ENCODE measurements around the gene ZNF226. TPM values are rescaled to one million over a fixed set of nuclear protein-coding genes. Genes with fewer than 3 reads are reported as not detected.
A peak's percentile ranks its signal among the peaks of the same experiment; 100 is the strongest.

The ZNF226 gene
- total and polyA plus RNA-seq, 9 of the 15 experiments (the other 6 are each of a cell fraction or from before 2014, with no cell fraction given): 6.2 to 19.4 (median 9.3) TPM

DNA sequence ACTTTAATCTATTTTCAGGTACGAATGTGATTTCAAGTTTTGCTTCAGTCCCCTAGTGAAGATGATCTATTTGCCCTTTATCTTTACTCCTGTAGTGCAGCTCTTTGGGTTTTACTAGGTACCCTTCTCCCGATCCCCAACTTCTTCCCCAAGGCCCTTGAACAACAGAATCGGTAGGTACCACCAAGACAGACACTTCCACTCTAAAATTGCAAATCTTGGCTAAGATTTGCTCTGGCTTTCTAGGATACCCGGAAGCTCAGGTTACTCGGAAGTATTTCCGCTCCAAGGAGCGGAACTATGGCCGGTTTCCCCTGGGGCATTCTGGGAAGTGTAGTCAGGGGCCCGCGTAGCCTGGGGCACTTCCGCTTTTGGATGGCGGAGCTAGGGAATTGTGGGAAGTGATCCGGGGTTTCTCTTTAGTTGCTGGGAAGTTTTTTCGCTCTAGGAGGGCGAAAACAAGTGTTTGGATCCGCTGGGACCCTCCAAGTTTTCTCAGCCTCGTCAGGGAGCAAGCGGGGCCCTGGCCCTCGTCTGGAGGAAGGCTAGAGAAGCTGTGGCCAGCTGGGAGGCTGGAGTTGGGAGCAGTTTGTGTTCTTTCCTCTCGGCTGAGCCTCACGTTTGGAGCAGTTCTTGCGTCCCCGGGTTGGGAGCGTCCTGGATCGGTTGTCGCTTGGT lies 42.4 kb downstream of the ZNF226 start (continued):
- TF ChIP-seq HMGXB4 (CRISPR knock-in tag; IDR thresholded peaks at IDR 0.05) (no peak), MYBL2 (IDR thresholded peaks at IDR 0.05; ENCODE audit: low read depth) (no peak), MYBL2 (CRISPR knock-in tag; IDR thresholded peaks at IDR 0.05; ENCODE audit: borderline replicate concordance) (no peak), TAF15 (IDR thresholded peaks at IDR 0.05; ENCODE audit: low read depth, low read length) (no peak), TCF7L2 (IDR thresholded peaks at IDR 0.05; ENCODE audit: low read depth, low read length) (no peak), NFATC3 (IDR thresholded peaks at IDR 0.05) (0 out of 2 replicates have a peak, but pooled peaks have one; percentile 49), ZNF23 (CRISPR knock-in tag; IDR thresholded peaks at IDR 0.05) (no peak), MBD2 (IDR thresholded peaks at IDR 0.05; ENCODE audit: borderline replicate concordance, low read depth) (peak; percentile 63; the same call in 1 of the 2 replicates), ZEB2 (IDR thresholded peaks at IDR 0.05) (no peak), PRDM10 (IDR thresholded peaks at IDR 0.05; ENCODE audit: partially characterized antibody) (no peak), NR3C1 (CRISPR knock-in tag; IDR thresholded peaks at IDR 0.05) (no peak), LCOR (CRISPR knock-in tag; IDR thresholded peaks at IDR 0.05) (peak; percentile 74; the same call in 1 of the 2 replicates)
- TF ChIP-seq, protein P1, sequence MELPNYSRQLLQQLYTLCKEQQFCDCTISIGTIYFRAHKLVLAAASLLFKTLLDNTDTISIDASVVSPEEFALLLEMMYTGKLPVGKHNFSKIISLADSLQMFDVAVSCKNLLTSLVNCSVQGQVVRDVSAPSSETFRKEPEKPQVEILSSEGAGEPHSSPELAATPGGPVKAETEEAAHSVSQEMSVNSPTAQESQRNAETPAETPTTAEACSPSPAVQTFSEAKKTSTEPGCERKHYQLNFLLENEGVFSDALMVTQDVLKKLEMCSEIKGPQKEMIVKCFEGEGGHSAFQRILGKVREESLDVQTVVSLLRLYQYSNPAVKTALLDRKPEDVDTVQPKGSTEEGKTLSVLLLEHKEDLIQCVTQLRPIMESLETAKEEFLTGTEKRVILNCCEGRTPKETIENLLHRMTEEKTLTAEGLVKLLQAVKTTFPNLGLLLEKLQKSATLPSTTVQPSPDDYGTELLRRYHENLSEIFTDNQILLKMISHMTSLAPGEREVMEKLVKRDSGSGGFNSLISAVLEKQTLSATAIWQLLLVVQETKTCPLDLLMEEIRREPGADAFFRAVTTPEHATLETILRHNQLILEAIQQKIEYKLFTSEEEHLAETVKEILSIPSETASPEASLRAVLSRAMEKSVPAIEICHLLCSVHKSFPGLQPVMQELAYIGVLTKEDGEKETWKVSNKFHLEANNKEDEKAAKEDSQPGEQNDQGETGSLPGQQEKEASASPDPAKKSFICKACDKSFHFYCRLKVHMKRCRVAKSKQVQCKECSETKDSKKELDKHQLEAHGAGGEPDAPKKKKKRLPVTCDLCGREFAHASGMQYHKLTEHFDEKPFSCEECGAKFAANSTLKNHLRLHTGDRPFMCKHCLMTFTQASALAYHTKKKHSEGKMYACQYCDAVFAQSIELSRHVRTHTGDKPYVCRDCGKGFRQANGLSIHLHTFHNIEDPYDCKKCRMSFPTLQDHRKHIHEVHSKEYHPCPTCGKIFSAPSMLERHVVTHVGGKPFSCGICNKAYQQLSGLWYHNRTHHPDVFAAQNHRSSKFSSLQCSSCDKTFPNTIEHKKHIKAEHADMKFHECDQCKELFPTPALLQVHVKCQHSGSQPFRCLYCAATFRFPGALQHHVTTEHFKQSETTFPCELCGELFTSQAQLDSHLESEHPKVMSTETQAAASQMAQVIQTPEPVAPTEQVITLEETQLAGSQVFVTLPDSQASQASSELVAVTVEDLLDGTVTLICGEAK (IDR thresholded peaks at IDR 0.05): peak; percentile 98
- TF ChIP-seq, protein P1 (CRISPR knock-in tag; IDR thresholded peaks at IDR 0.05): no peak
